Left lung (tissue), 10 donors: ENCODE data around the gene TGM3. TPM values are rescaled to one million over a fixed set of nuclear protein-coding genes. Genes with fewer than 3 reads are reported as not detected.
A peak's percentile ranks its signal among the peaks of the same experiment; 100 is the strongest.
"Not testable (repeated sequence)": the region's sequence is repeated elsewhere in the genome, so short reads cannot be mapped to it uniquely, and the experiment has no call there.

ENCODE experiments used
- ATAC-seq: fragments of 200-7000 bp; cut with Tn5 transposase; one replicate; pipeline ENCODE4 v1.9.1; 2020; ENCODE audit warnings: moderate library complexity
- DNase-seq, 4 donors: peaks; one replicate each; pipeline ENCODE4 v3.0.0-alpha.2; 2013 to 2020
- H3K27ac ChIP-seq, 2 donors: fragments of 200-600 bp; sonication (generic) in 1 of 2; one replicate each; pipeline versions ENCODE4 v1.5.0 to v1.8.0; 2020 to 2021
- H3K27me3 ChIP-seq, 2 donors: fragments of 200-600 bp; sonication (generic) in 1 of 2; one replicate each; pipeline versions ENCODE4 v1.5.0 to v1.8.0; 2020 to 2021
- H3K36me3 ChIP-seq, 2 donors: fragments of 200-600 bp; sonication (generic) in 1 of 2; one replicate each; pipeline versions ENCODE4 v1.5.0 to v1.8.0; 2020 to 2021
- H3K4me1 ChIP-seq, 2 donors: fragments of 200-600 bp; one replicate each; pipeline ENCODE4 v1.8.0; 2021
- H3K4me3 ChIP-seq, 2 donors: fragments of 200-600 bp; sonication (generic) in 1 of 2; one replicate each; pipeline versions ENCODE4 v1.5.0 to v1.8.0; 2020 to 2021; ENCODE audit warnings: mild to moderate bottlenecking in 1 of 2
- H3K9me3 ChIP-seq, 2 donors: fragments of 200-600 bp; sonication (generic) in 1 of 2; one replicate each; pipeline versions ENCODE4 v1.5.0 to v1.8.0; 2020 to 2021
- intact Hi-C, 2 donors: fragments of 100-400 bp; cut with DNase I; formaldehyde crosslinking; loops; one replicate each; pipeline versions ENCODE4 v1.11.2 to v1.14.2; 2022
- polyA plus RNA-seq, 6 donors: library from polyadenylated mRNA; unstranded; fragments of 120-200 nt; gene quantifications; one replicate each; pipeline ENCODE4 v1.2.1, GENCODE V29; 2013; ENCODE audit not compliant: insufficient read length in 6 of 6
- total RNA-seq, 2 donors: library from RNA; stranded (reverse); fragmentation: NEBNext Ultra II Directional; extraction: Animal tissue kit (Norgen Biotek cat#: 25700); gene quantifications; one replicate each; pipeline ENCODE4 v1.2.1, GENCODE V29; 2021
- TF ChIP-seq, protein P1 (sequence below), 2 donors: fragments of 200-600 bp; sonication (generic) in 1 of 2; IDR thresholded peaks; one replicate each; pipeline versions ENCODE4 v1.5.0 to v1.8.0; 2021; ENCODE audit warnings: antibody characterized with exemption in 2 of 2
- donor health status: DM: no; HTN: yes; CAD: no.
- donor health status: DM: no; HTN: no; CAD: no.

TGM3 gene
- total and polyA plus RNA-seq, 8 donors: 0.20 to 0.37 (median 0.27) TPM; not detected in 3

DNA sequence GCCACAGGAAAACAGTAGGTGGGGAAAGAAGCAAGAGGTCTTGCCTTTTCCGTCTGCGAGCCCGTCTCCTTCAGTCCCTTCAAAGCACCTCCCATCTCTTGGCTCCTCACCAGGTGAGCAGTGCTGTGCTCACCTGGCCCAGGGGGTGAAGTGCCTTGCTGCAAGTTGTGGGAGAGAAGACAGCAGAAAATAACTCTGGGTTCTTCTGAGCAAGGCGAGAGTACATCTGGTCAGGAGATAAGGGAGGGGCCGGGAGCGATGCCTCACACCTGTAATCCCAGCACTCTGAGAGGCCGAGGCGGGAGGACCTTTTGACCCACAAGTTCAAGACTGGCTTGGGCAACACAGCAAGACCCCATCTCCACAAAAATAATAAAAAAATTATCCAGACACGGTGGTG lies 35.6 kb upstream of the TGM3 start:
- H3K36me3 ChIP-seq: no peaks in the 10 kb centered on the region
- H3K4me1 ChIP-seq: peaks cover 0 to 16% of the 10 kb centered on the region in 2 donors
- TF ChIP-seq, protein P1, sequence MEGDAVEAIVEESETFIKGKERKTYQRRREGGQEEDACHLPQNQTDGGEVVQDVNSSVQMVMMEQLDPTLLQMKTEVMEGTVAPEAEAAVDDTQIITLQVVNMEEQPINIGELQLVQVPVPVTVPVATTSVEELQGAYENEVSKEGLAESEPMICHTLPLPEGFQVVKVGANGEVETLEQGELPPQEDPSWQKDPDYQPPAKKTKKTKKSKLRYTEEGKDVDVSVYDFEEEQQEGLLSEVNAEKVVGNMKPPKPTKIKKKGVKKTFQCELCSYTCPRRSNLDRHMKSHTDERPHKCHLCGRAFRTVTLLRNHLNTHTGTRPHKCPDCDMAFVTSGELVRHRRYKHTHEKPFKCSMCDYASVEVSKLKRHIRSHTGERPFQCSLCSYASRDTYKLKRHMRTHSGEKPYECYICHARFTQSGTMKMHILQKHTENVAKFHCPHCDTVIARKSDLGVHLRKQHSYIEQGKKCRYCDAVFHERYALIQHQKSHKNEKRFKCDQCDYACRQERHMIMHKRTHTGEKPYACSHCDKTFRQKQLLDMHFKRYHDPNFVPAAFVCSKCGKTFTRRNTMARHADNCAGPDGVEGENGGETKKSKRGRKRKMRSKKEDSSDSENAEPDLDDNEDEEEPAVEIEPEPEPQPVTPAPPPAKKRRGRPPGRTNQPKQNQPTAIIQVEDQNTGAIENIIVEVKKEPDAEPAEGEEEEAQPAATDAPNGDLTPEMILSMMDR (IDR thresholded peaks at IDR 0.05): no peak
- H3K9me3 ChIP-seq: no peaks in the 10 kb centered on the region
- DNase-seq (no peak), ATAC-seq (peak; percentile 22)
- no peak overlapping the region for H3K27ac ChIP-seq
- intact Hi-C loops: no loop called here
- no peak overlapping the region for H3K4me3 ChIP-seq
- H3K27me3 ChIP-seq: peaks cover 0 to 5% of the 10 kb centered on the region in 2 donors

DNA sequence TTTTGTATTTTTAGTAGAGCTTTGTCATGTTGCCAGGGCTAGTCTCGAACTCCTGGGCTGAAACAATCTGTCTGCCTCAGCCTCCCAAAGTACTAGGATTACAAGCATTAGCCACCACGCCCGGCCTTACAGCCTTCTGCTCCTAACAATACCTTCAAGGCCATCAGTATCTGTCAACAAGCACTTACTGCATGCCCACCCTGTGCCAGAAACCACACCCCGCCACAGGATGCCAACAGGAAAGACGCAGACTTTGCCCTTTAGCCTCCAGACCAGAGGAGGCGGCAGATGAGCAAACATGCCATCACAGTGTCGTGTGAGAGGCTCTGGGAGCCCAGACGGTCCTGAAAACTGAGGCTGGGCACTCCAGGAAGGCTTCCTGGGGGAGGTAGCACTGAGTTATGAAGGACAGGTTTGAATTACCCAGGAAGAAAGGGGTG lies 34.7 kb upstream of the TGM3 start:
- DNase-seq: no peak
- no peak for ATAC-seq
- Histone ChIP-seq H3K36me3 (no peaks in the 10 kb centered on the region), H3K9me3 (no peaks in the 10 kb centered on the region), H3K4me1 (peaks cover 0 to 8% of the 10 kb centered on the region in 2 donors), H3K27ac (no peak overlapping the region), H3K4me3 (no peak overlapping the region), H3K27me3 (peaks cover 0 to 5% of the 10 kb centered on the region in 2 donors)
- intact Hi-C loops: no loop called here
- TF ChIP-seq, protein P1 (IDR thresholded peaks at IDR 0.05): no peak

- no peak overlapping the region for H3K27ac ChIP-seq
- no peaks in the 10 kb centered on the region for H3K36me3 ChIP-seq
- H3K4me1 ChIP-seq: peaks cover 0 to 2% of the 10 kb centered on the region in 2 donors
- intact Hi-C loops: no loop called here
- ATAC-seq (no peak), DNase-seq (no peak)
- H3K9me3 ChIP-seq: no peaks in the 10 kb centered on the region
- H3K4me3 ChIP-seq: no peak overlapping the region
- H3K27me3 ChIP-seq: peaks cover 0 to 5% of the 10 kb centered on the region in 2 donors
- TF ChIP-seq, protein P1 (IDR thresholded peaks at IDR 0.05): no peak
Observed at GRCh38 chr20:2261629-2262028, 34.2 kb upstream of the TGM3 start.

DNA sequence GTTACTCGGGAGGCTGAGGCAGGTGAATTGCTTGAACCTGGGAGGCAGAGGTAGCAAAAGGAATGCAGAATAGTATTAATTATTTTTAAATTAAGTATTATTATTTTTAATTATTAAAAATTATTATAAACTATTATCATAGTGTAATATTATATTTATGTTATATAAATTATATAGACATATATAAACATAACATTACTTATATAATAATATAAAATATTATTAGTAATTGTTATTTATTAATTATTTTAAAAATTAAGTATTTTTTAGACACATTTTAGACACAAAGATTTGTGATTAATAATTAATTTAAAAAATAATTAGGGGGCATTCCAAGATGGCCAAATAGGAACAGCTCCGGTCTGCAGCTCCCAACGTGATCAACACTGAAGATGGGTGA lies 31.7 kb upstream of the TGM3 start:
- Histone ChIP-seq H3K4me3 (no peak overlapping the region), H3K27me3 (peaks cover 0 to 5% of the 10 kb centered on the region in 2 donors), H3K4me1 (no peaks in the 10 kb centered on the region), H3K27ac (no peak overlapping the region), H3K36me3 (no peaks in the 10 kb centered on the region), H3K9me3 (peaks cover 0 to 1% of the 10 kb centered on the region in 2 donors)
- no peak for ATAC-seq
- TF ChIP-seq, protein P1 (IDR thresholded peaks at IDR 0.05): no peak
- no peak for DNase-seq
- intact Hi-C loops: no loop called here

- H3K4me3 ChIP-seq, H3K27me3 ChIP-seq, DNase-seq, H3K27ac ChIP-seq, intact Hi-C loops, ATAC-seq, H3K9me3 ChIP-seq, H3K36me3 ChIP-seq, H3K4me1 ChIP-seq: not testable (repeated sequence)
Observed at GRCh38 chr20:2264621-2265374, 31.0 kb upstream of the TGM3 start.
